Raji (cell line): Measurements from ENCODE around the gene ANGPTL8.

Experiments
- POLR2A ChIP-seq: IDR thresholded peaks from 2 replicates; pipeline ENCODE4 v1.6.1; 2011; ENCODE audit warnings: low read depth, low read length, control low read depth; ENCODE audit not compliant: insufficient read depth

Gene ANGPTL8

DNA sequence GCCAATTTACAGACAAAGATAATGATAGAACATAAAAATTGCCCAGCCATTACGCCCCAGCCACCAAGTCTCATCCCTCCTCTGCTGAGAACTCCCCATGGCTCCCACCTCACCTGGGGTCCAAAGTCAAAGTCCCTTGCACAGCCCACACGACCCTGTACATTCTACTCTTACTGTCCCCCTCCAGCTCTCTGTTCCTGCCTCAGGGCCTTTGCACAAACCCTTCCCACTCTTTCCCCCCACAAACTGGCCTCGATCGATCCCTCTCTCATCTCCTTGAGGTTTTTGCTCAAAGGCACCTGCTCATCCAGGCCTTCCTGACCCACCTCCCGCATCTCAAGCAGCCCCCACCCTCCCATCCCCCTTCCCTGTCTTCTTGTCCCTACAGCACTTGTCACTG, 21.6 kb downstream of the ANGPTL8 start:
- no peak for TF ChIP-seq POLR2A

GRCh38 chr19:11261431-11261970, 22.1 kb downstream of the ANGPTL8 start:
- TF ChIP-seq POLR2A = no peak

GRCh38 chr19:11261971-11262839, 22.8 kb downstream of the ANGPTL8 start, which contains the start of gene DOCK6:
DOCK6 (minus strand) TSS chr19:11262524; CDS start chr19:11262440, 84 bp downstream.
- TF ChIP-seq POLR2A = no peak

- TF ChIP-seq POLR2A = no peak
Observed at GRCh38 chr19:11263726-11264125, 24.3 kb downstream of the ANGPTL8 start.

- no peak for TF ChIP-seq POLR2A
Observed at GRCh38 chr19:11264452-11265176, 25.2 kb downstream of the ANGPTL8 start.

- TF ChIP-seq POLR2A = no peak
Observed at GRCh38 chr19:11265177-11265784, 25.9 kb downstream of the ANGPTL8 start.

GRCh38 chr19:11265785-11266236, 26.4 kb downstream of the ANGPTL8 start:
- no peak for TF ChIP-seq POLR2A

- TF ChIP-seq POLR2A = no peak
Observed at GRCh38 chr19:11267316-11268085, 28.1 kb downstream of the ANGPTL8 start.

DNA sequence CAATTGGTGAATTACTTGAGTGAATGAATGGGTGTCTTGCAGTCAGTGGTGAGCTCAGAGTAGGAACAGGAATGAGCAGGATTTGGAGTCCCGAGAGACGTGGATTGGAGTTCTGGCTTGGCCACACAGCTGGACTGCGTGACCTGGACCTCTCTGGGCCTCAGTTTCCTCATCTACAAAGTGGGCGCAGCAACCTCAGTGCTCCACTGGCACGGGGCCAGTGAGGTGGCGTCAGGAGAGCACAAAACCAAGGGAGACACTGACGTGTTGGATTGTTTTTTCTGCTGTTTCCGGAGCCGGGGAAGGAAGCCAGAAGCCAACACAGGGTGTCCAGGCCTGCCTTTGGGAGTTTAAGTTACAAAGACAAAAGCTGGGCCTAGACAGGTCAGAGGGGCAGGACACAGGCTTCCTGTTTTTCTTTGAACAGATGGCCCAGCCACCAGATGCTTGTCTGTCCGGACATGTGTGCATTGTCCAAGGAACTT, 29.4 kb downstream of the ANGPTL8 start:
- no peak for TF ChIP-seq POLR2A

DNA sequence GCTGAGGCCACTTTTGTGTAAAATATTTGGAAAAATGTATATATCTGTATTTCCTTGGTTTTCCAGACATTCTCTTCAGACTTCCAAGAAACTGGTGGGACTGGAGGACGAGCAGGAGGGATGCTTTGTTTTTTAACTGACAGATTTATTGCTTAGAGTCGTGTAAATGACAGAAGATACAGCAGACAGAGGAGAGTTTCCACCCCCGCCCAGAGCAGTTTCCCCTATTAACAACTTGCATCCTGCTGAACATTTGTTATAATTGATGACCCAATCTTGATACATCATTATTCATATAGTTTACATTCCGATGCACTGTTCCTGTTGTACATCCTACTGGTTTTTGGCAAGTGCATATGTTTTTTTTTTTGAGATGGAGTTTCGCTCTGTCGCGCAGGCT, 30.0 kb downstream of the ANGPTL8 start:
- no peak for TF ChIP-seq POLR2A

- no peak for TF ChIP-seq POLR2A
Observed at GRCh38 chr19:11273296-11273695, 33.9 kb downstream of the ANGPTL8 start.

DNA sequence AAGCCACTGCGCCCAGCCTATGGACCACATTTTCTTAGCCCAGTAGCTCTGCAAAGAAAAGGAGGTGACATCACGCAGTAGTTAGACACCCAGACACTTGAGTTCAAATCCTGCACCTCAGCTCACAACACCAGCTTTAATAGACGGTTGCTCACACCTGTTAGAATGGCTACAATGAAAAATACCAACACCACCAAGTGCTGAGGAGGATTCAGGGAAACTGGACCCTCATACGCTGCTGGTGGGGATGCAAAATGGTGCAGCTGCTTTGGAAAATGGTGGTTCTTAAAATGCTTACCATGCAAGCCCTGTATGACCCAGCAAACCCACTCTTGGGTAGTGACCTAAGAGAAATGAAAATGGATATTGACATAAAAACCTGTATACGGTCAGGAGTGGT, 34.6 kb downstream of the ANGPTL8 start:
- no peak for TF ChIP-seq POLR2A

- TF ChIP-seq POLR2A = no peak
Observed at GRCh38 chr19:11274533-11275086, 35.2 kb downstream of the ANGPTL8 start.

- no peak for TF ChIP-seq POLR2A
Observed at GRCh38 chr19:11278670-11279069, 39.3 kb downstream of the ANGPTL8 start.
